Neural cell (in vitro differentiated cells): ENCODE results near the gene GRSF1. TPM values are rescaled to one million over a fixed set of nuclear protein-coding genes. Genes with fewer than 3 reads are reported as not detected.

Experiments
- H2AFZ ChIP-seq: fragments of 200-600, 300-800 bp; sonication (generic), shearing (Covaris generic); 2 replicates; pipeline ENCODE4 v1.6.0; 2014; ENCODE audit warnings: low read depth, mild to moderate bottlenecking, antibody characterized with exemption, low read length, moderate library complexity
- H3F3A ChIP-seq: fragments of 200-600 bp; shearing (Covaris generic); 2 replicates; pipeline ENCODE4 v1.6.1; 2016; ENCODE audit warnings: mild to moderate bottlenecking, moderate library complexity, mixed read lengths, antibody characterized with exemption, low read length; ENCODE audit not compliant: insufficient read depth, poor library complexity, severe bottlenecking
- H3K27ac ChIP-seq: fragments of 200-600, 300-800 bp; sonication (generic), shearing (Covaris generic); 2 replicates; pipeline ENCODE4 v1.5.1; 2014; ENCODE audit warnings: mild to moderate bottlenecking, low read length, moderate library complexity
- H3K27me3 ChIP-seq: fragments of 300-800, 200-600 bp; sonication (generic), shearing (Covaris generic); 2 replicates; pipeline ENCODE4 v1.6.0; 2014; ENCODE audit warnings: mild to moderate bottlenecking, low read depth, low read length, moderate library complexity; ENCODE audit not compliant: insufficient read depth
- H3K36me3 ChIP-seq: fragments of 300-800, 200-600 bp; sonication (generic), shearing (Covaris generic); 2 replicates; pipeline ENCODE4 v1.5.1; 2014; ENCODE audit warnings: mild to moderate bottlenecking, antibody characterized with exemption, low read length, moderate library complexity; ENCODE audit not compliant: insufficient read depth
- H3K4me2 ChIP-seq: fragments of 300-800, 200-600 bp; sonication (generic), shearing (Covaris generic); 2 replicates; pipeline ENCODE4 v1.6.0; 2014; ENCODE audit warnings: mild to moderate bottlenecking, low read length
- H3K4me3 ChIP-seq: fragments of 300-800, 200-600 bp; sonication (generic), shearing (Covaris generic); 2 replicates; pipeline ENCODE4 v1.5.1; 2014; ENCODE audit warnings: mild to moderate bottlenecking, low read length, moderate library complexity
- H3K79me2 ChIP-seq: fragments of 200-600 bp; shearing (Covaris generic); replicated peaks from 2 replicates; pipeline ENCODE4 v1.6.0; 2014; ENCODE audit warnings: mild to moderate bottlenecking, low read length, moderate library complexity; ENCODE audit not compliant: insufficient read depth
- H3K9ac ChIP-seq: fragments of 300-800, 200-600 bp; sonication (generic), shearing (Covaris generic); 2 replicates; pipeline ENCODE4 v1.6.1; 2016; ENCODE audit warnings: mild to moderate bottlenecking, low read length, mixed read lengths
- H3K9me2 ChIP-seq: fragments of 200-600 bp; shearing (Covaris generic); 2 replicates; pipeline ENCODE4 v1.6.1; 2016; ENCODE audit warnings: mild to moderate bottlenecking, low read length, mixed read lengths; ENCODE audit not compliant: insufficient read depth
- H3K9me3 ChIP-seq: fragments of 200-600, 300-800 bp; sonication (generic), shearing (Covaris generic); 2 replicates; pipeline ENCODE4 v1.6.1; 2016; ENCODE audit warnings: mild to moderate bottlenecking, mixed run types, low read length, moderate library complexity, mixed read lengths
- H4K20me1 ChIP-seq: fragments of 200-600 bp; shearing (Covaris generic); 2 replicates; pipeline ENCODE4 v1.6.1; 2016; ENCODE audit warnings: mild to moderate bottlenecking, mixed run types; ENCODE audit not compliant: insufficient read depth
- EP300 ChIP-seq: fragments of 450-650 bp; conservative IDR thresholded peaks from 2 replicates; pipeline ENCODE4 v1.6.1; 2014; ENCODE audit warnings: antibody characterized with exemption, mild to moderate bottlenecking, moderate library complexity; ENCODE audit not compliant: poor library complexity, severe bottlenecking
- EZH2 ChIP-seq: fragments of 200-600, 300-800 bp; shearing (Covaris generic), sonication (generic); IDR thresholded peaks from 2 replicates; pipeline ENCODE4 v1.6.1; 2014; ENCODE audit warnings: antibody characterized with exemption, low read length, borderline replicate concordance, mild to moderate bottlenecking; ENCODE audit not compliant: insufficient read depth, poor library complexity, severe bottlenecking
- MXI1 ChIP-seq: fragments of 450-650 bp; conservative IDR thresholded peaks from 2 replicates; pipeline ENCODE4 v1.6.1; 2014; ENCODE audit warnings: antibody characterized with exemption, mild to moderate bottlenecking; ENCODE audit not compliant: poor library complexity, severe bottlenecking
- POLR2AphosphoS5 ChIP-seq: IDR thresholded peaks from 2 replicates; pipeline ENCODE4 v1.6.1; 2012
- RAD21 ChIP-seq: fragments of 450-650 bp; conservative IDR thresholded peaks from 2 replicates; pipeline ENCODE4 v1.6.1; 2014; ENCODE audit warnings: antibody characterized with exemption, mild to moderate bottlenecking, moderate library complexity
- SMC3 ChIP-seq: fragments of 450-650 bp; conservative IDR thresholded peaks from 2 replicates; pipeline ENCODE4 v1.6.1; 2014; ENCODE audit warnings: antibody characterized with exemption, mild to moderate bottlenecking, moderate library complexity; ENCODE audit not compliant: poor library complexity
- TAF1 ChIP-seq: IDR thresholded peaks from 2 replicates; pipeline ENCODE4 v1.6.1; 2012; ENCODE audit warnings: low read depth
- polyA plus RNA-seq: library from polyadenylated mRNA; depleted of rRNA; stranded (reverse); fragments of >200 nt; gene quantifications from 2 replicates; pipeline ENCODE4 v1.2.3, GENCODE V29; 2014
- TF ChIP-seq, protein P1 (sequence below): IDR thresholded peaks from 2 replicates; pipeline ENCODE4 v1.6.1; 2012; ENCODE audit warnings: borderline replicate concordance
- TF ChIP-seq, protein P2 (sequence below): fragments of 450-650 bp; IDR thresholded peaks from 2 replicates; pipeline ENCODE4 v1.5.1; 2014; ENCODE audit warnings: antibody characterized with exemption, mild to moderate bottlenecking, moderate library complexity; ENCODE audit not compliant: poor library complexity, severe bottlenecking

GRSF1 gene
- polyA plus RNA-seq, 1 donor from 2014 or later = 85.5 TPM

DNA sequence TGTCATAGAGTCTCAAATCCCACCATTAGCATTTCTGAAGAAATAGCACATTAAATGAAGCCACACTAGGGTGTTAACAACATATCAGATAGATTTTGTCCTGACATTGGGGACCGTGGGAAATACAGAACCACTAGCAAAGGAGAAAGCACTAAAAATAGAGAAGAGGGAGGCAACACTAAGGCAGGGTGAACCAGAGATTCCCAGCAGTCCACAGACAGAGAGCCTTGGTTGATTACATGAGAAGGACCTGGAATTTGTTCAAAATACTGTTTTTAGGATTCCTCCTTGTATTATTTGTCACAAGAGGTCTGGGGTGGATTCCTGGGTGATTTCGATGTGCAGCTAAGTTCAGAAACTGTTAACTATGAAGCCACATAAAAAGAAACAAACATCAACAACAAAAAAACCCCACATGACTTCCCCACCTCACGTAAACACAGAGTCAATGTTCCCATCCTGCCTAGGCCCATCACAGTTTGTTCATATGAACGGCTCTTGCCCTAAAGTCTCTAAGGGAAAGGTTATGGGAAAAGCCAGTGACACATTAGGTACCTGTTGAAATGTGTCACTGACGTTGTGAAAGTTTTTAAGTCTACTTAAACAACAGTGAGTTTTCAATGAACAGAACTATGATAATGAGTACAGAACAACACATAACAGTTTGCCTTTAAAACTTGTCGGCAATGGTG is 23.6 kb upstream of the GRSF1 start:
- Histone ChIP-seq H3K4me3 (no peak overlapping the region), H3F3A (no peaks in the 10 kb centered on the region), H2AFZ (no peak overlapping the region), H3K36me3 (no peaks in the 10 kb centered on the region), H3K4me2 (no peak overlapping the region), H3K9me2 (no peaks in the 10 kb centered on the region), H3K9me3 (no peaks in the 10 kb centered on the region), H3K27ac (no peak overlapping the region), H3K79me2 (no peaks in the 10 kb centered on the region), H3K27me3 (no peaks in the 10 kb centered on the region), H3K9ac (no peak overlapping the region), H4K20me1 (no peaks in the 10 kb centered on the region)
- TF ChIP-seq SMC3 = no peak
- TF ChIP-seq MXI1 = no peak
- no peak for TF ChIP-seq EZH2
- TF ChIP-seq POLR2AphosphoS5 = no peak
- TF ChIP-seq, protein P1, sequence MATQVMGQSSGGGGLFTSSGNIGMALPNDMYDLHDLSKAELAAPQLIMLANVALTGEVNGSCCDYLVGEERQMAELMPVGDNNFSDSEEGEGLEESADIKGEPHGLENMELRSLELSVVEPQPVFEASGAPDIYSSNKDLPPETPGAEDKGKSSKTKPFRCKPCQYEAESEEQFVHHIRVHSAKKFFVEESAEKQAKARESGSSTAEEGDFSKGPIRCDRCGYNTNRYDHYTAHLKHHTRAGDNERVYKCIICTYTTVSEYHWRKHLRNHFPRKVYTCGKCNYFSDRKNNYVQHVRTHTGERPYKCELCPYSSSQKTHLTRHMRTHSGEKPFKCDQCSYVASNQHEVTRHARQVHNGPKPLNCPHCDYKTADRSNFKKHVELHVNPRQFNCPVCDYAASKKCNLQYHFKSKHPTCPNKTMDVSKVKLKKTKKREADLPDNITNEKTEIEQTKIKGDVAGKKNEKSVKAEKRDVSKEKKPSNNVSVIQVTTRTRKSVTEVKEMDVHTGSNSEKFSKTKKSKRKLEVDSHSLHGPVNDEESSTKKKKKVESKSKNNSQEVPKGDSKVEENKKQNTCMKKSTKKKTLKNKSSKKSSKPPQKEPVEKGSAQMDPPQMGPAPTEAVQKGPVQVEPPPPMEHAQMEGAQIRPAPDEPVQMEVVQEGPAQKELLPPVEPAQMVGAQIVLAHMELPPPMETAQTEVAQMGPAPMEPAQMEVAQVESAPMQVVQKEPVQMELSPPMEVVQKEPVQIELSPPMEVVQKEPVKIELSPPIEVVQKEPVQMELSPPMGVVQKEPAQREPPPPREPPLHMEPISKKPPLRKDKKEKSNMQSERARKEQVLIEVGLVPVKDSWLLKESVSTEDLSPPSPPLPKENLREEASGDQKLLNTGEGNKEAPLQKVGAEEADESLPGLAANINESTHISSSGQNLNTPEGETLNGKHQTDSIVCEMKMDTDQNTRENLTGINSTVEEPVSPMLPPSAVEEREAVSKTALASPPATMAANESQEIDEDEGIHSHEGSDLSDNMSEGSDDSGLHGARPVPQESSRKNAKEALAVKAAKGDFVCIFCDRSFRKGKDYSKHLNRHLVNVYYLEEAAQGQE = no peak
- no peak for TF ChIP-seq TAF1
- TF ChIP-seq RAD21 = no peak
- TF ChIP-seq EP300 = no peak
- TF ChIP-seq, protein P2, sequence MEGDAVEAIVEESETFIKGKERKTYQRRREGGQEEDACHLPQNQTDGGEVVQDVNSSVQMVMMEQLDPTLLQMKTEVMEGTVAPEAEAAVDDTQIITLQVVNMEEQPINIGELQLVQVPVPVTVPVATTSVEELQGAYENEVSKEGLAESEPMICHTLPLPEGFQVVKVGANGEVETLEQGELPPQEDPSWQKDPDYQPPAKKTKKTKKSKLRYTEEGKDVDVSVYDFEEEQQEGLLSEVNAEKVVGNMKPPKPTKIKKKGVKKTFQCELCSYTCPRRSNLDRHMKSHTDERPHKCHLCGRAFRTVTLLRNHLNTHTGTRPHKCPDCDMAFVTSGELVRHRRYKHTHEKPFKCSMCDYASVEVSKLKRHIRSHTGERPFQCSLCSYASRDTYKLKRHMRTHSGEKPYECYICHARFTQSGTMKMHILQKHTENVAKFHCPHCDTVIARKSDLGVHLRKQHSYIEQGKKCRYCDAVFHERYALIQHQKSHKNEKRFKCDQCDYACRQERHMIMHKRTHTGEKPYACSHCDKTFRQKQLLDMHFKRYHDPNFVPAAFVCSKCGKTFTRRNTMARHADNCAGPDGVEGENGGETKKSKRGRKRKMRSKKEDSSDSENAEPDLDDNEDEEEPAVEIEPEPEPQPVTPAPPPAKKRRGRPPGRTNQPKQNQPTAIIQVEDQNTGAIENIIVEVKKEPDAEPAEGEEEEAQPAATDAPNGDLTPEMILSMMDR = no peak

DNA sequence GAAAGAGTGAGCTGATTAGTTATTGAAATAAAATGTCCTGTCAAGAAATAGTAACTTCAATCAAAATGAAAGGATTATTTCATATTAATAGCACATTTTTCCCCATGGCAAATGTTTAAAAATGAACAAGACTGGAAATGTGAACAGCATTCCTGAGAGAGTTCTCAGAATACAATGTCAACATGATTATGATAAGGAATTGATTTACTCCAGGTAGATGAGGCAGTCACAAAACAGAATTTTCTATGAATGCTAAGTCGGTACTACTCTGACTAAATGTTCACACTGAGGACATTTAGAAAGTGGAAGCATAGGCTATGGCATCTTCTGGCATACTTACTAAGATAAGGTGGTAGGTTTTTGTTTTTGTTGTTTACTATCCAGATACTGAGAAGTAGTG is 19.4 kb upstream of the GRSF1 start:
- Histone ChIP-seq H2AFZ (no peak overlapping the region), H3K9me3 (no peaks in the 10 kb centered on the region), H3F3A (no peaks in the 10 kb centered on the region), H3K79me2 (no peaks in the 10 kb centered on the region), H3K27me3 (no peaks in the 10 kb centered on the region), H3K27ac (no peak overlapping the region), H3K9me2 (no peaks in the 10 kb centered on the region), H3K36me3 (no peaks in the 10 kb centered on the region), H4K20me1 (no peaks in the 10 kb centered on the region), H3K4me2 (no peak overlapping the region), H3K4me3 (no peak overlapping the region), H3K9ac (no peak overlapping the region)
- TF ChIP-seq EP300 = no peak
- TF ChIP-seq, protein P1 = no peak
- TF ChIP-seq POLR2AphosphoS5 = no peak
- TF ChIP-seq RAD21 = no peak
- TF ChIP-seq MXI1 = no peak
- TF ChIP-seq, protein P2 = no peak
- no peak for TF ChIP-seq EZH2
- no peak for TF ChIP-seq SMC3
- TF ChIP-seq TAF1 = no peak
